ENCODE results near the gene CILP2.

DNA sequence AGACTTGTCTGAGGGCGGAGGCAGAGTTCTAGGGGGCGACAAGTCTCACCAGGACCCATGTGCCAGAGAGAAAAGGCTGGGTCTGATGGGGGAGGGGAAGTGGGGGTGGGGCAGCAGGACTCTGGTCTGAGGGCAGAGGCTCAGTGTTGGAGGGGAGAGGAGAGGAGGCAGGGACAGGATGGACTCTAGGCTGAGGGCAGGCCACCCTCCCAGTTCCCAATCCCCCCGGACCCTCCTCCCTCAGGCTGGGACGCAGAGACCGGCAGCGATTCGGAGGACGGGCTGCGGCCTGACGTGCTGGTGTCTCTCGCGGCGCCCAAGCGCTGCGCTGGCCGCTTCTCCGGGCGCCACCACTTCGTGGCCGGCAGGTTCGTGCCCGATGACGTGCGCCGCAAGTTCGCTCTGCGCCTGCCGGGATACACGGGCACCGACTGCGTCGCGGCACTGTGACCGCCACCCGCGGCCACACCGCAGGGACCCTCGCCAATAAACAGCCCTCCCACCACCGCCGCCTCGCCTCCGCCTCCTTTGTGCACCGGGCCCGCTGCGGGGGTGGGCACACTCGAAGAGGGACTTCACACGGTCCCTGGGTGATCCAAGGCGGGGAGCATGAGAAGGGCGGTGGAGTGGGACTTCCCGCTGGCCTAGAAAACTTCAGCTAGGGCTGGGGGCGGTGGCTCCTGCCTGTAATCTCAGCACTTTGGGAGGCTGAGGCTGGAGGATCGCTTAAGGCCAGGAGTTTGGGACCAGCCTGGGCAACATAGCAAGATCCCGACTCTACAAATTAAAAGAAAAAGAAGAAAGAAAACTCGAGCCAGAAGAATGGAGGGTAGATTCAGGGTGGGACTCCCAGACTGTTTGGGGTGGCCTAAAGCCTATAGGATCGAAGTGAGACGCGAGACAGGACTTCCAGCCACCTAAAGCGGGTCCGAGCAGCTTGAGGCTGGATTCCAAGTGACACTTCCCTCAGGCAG, 703 bp upstream of the CILP2 start:
- TF ChIP-seq, protein P1, sequence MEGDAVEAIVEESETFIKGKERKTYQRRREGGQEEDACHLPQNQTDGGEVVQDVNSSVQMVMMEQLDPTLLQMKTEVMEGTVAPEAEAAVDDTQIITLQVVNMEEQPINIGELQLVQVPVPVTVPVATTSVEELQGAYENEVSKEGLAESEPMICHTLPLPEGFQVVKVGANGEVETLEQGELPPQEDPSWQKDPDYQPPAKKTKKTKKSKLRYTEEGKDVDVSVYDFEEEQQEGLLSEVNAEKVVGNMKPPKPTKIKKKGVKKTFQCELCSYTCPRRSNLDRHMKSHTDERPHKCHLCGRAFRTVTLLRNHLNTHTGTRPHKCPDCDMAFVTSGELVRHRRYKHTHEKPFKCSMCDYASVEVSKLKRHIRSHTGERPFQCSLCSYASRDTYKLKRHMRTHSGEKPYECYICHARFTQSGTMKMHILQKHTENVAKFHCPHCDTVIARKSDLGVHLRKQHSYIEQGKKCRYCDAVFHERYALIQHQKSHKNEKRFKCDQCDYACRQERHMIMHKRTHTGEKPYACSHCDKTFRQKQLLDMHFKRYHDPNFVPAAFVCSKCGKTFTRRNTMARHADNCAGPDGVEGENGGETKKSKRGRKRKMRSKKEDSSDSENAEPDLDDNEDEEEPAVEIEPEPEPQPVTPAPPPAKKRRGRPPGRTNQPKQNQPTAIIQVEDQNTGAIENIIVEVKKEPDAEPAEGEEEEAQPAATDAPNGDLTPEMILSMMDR (conservative IDR thresholded peaks at IDR 0.05; ENCODE audit: low read depth, low read length) = no peak
- no peak for TF ChIP-seq EZH2 (IDR thresholded peaks at IDR 0.05; ENCODE audit: low read length, unreplicated experiment)

Measured in PC-3 (cell line).